OCI-LY7 (cell line): Measurements from ENCODE around the gene BEST3.

Source experiments
- CTCF ChIP-seq: fragments of 200-600 bp; sonication (generic); conservative IDR thresholded peaks from 2 replicates; pipeline ENCODE4 v1.5.1; 2014; ENCODE audit warnings: mild to moderate bottlenecking, antibody characterized with exemption, low read length, moderate library complexity, mixed read lengths
- EZH2phosphoT487 ChIP-seq: fragments of 200-600 bp; sonication (generic); IDR thresholded peaks from 2 replicates; pipeline ENCODE4 v1.6.1; 2018; ENCODE audit warnings: low read depth, borderline replicate concordance, mild to moderate bottlenecking, mixed run types, antibody characterized with exemption, low read length, moderate library complexity, mixed read lengths

GRCh38 chr12:69686731-69687130 lies 12.4 kb downstream of the BEST3 start:
- TF ChIP-seq CTCF (no peak), EZH2phosphoT487 (no peak)
